Activated CD8-positive, alpha-beta memory T cell treated with anti-CD3 and anti-CD28 coated beads, Interleukin-2, amount 10 ng/mL, durations not matched to agents 7 days and 5 days (primary cell): ENCODE measurements around the gene SLC6A1. TPM values are rescaled to one million over a fixed set of nuclear protein-coding genes. Genes with fewer than 3 reads are reported as not detected.
"Not testable (repeated sequence)": the region's sequence is repeated elsewhere in the genome, so short reads cannot be mapped to it uniquely, and the experiment has no call there.

Source experiments
- ATAC-seq: fragments of 150-1000 bp; cut with Tn5 transposase; one replicate; pipeline ENCODE4 v1.10.0; 2021; ENCODE audit warnings: moderate library complexity
- CTCF ChIA-PET: fragments of 350-600 bp; sonication (Branson Sonifier 250); formaldehyde crosslinking; loops from one replicate; lab custom pipeline; 2021; ENCODE audit warnings: antibody characterized with exemption; lab: Charles Lee
- DNase-seq: peaks from one replicate; pipeline ENCODE4 v3.0.0-alpha.2; 2020
- H3K27ac Mint-ChIP-seq: one replicate; pipeline ENCODE4 v1.8.0; 2021; ENCODE audit warnings: mild to moderate bottlenecking, mixed read lengths
- H3K27me3 Mint-ChIP-seq: one replicate; pipeline ENCODE4 v1.8.0; 2021; ENCODE audit warnings: mixed read lengths
- H3K36me3 Mint-ChIP-seq: one replicate; pipeline ENCODE4 v1.8.0; 2021; ENCODE audit warnings: mild to moderate bottlenecking, mixed read lengths
- H3K4me1 Mint-ChIP-seq: one replicate; pipeline ENCODE4 v1.8.0; 2021; ENCODE audit warnings: mixed read lengths
- H3K4me3 Mint-ChIP-seq: one replicate; pipeline ENCODE4 v1.8.0; 2021; ENCODE audit warnings: mild to moderate bottlenecking, moderate library complexity, mixed read lengths
- H3K9me3 Mint-ChIP-seq: one replicate; pipeline ENCODE4 v1.8.0; 2022; ENCODE audit warnings: low read depth, mixed read lengths
- total RNA-seq, 2 experiments: library from RNA; stranded (reverse); gene quantifications; one replicate each; pipeline ENCODE4 v1.2.3, GENCODE V29; 2021

SLC6A1 gene
- total RNA-seq, 2 experiments from 2014 or later, result not detected

GRCh38 chr3:11056531-11057050, 64.0 kb downstream of the SLC6A1 start:
- H3K27me3 Mint-ChIP-seq, result peaks cover 14% of the 10 kb centered on the region
- ATAC-seq (no peak), DNase-seq (no peak)
- CTCF ChIA-PET, result no interaction called here
- H3K27ac Mint-ChIP-seq, result no peak overlapping the region
- H3K4me1 Mint-ChIP-seq, result peaks cover 2% of the 10 kb centered on the region
- no peaks in the 10 kb centered on the region for H3K9me3 Mint-ChIP-seq
- no peak overlapping the region for H3K4me3 Mint-ChIP-seq
- no peaks in the 10 kb centered on the region for H3K36me3 Mint-ChIP-seq

GRCh38 chr3:11057655-11058054, 65.1 kb downstream of the SLC6A1 start:
- Mint-ChIP-seq H3K27me3 (peaks cover 14% of the 10 kb centered on the region), H3K36me3 (no peaks in the 10 kb centered on the region), H3K27ac (no peak overlapping the region), H3K4me1 (peaks cover 2% of the 10 kb centered on the region), H3K9me3 (no peaks in the 10 kb centered on the region), H3K4me3 (no peak overlapping the region)
- DNase-seq (no peak), ATAC-seq (no peak)
- CTCF ChIA-PET, result no interaction called here

- H3K36me3 Mint-ChIP-seq, result no peaks in the 10 kb centered on the region
- CTCF ChIA-PET, result interaction anchor here (1.2 to 3.1 kb wide), 9 partner anchors 13 to 278 kb away, joined by 3 to 22 read pairs (median 5); no protein-coding TSS in a partner anchor
- H3K9me3 Mint-ChIP-seq, result no peaks in the 10 kb centered on the region
- DNase-seq (peak; percentile 45), ATAC-seq (peak; percentile 72)
- H3K27ac Mint-ChIP-seq, result no peak overlapping the region
- H3K4me1 Mint-ChIP-seq, result peaks cover 2% of the 10 kb centered on the region
- H3K4me3 Mint-ChIP-seq, result no peak overlapping the region
- H3K27me3 Mint-ChIP-seq, result peaks cover 7% of the 10 kb centered on the region
These were observed 66.7 kb downstream of the SLC6A1 start for GRCh38 chr3:11059090-11059798.

GRCh38 chr3:11059799-11060115, 67.2 kb downstream of the SLC6A1 start:
- peaks cover 7% of the 10 kb centered on the region for H3K27me3 Mint-ChIP-seq
- no peak for ATAC-seq

GRCh38 chr3:11060500-11061251, 68.1 kb downstream of the SLC6A1 start:
- H3K4me3 Mint-ChIP-seq, result no peak overlapping the region
- CTCF ChIA-PET, result interaction anchor here (0.5 to 3.1 kb wide), 29 partner anchors 9 to 296 kb away, joined by 3 to 22 read pairs (median 3); partner anchors contain the start of gene ATG7
- peak; percentile 46 for DNase-seq
- peaks cover 7% of the 10 kb centered on the region for H3K27me3 Mint-ChIP-seq
- no peaks in the 10 kb centered on the region for H3K9me3 Mint-ChIP-seq
- H3K27ac Mint-ChIP-seq, result no peak overlapping the region
- peaks cover 2% of the 10 kb centered on the region for H3K4me1 Mint-ChIP-seq
- no peaks in the 10 kb centered on the region for H3K36me3 Mint-ChIP-seq
- peak; percentile 77 for ATAC-seq

More at GRCh38 chr3:11059799-11060115, 67.2 kb downstream of the SLC6A1 start:
- Mint-ChIP-seq H3K9me3 (no peaks in the 10 kb centered on the region), H3K4me1 (peaks cover 2% of the 10 kb centered on the region), H3K4me3 (no peak overlapping the region), H3K27ac (no peak overlapping the region), H3K36me3 (no peaks in the 10 kb centered on the region)
- no peak for DNase-seq
- CTCF ChIA-PET, result interaction anchor here (0.6 to 3.1 kb wide), 21 partner anchors 11 to 277 kb away, joined by 3 to 22 read pairs (median 3); partner anchors contain the start of gene ATG7

- not testable (repeated sequence) for ATAC-seq, H3K27ac Mint-ChIP-seq, H3K4me1 Mint-ChIP-seq, H3K9me3 Mint-ChIP-seq, H3K36me3 Mint-ChIP-seq, H3K4me3 Mint-ChIP-seq, H3K27me3 Mint-ChIP-seq, DNase-seq
- CTCF ChIA-PET, result interaction anchor here (0.8 to 3.1 kb wide), 12 partner anchors 9 to 275 kb away, joined by 3 to 22 read pairs (median 5); no protein-coding TSS in a partner anchor
These were observed 68.8 kb downstream of the SLC6A1 start for GRCh38 chr3:11061268-11061871.

- H3K36me3 Mint-ChIP-seq, result no peaks in the 10 kb centered on the region
- H3K9me3 Mint-ChIP-seq, result no peaks in the 10 kb centered on the region
- CTCF ChIA-PET, result no interaction called here
- DNase-seq (no peak), ATAC-seq (no peak)
- H3K27me3 Mint-ChIP-seq, result peaks cover 7% of the 10 kb centered on the region
- H3K4me1 Mint-ChIP-seq, result peaks cover 2% of the 10 kb centered on the region
- no peak overlapping the region for H3K27ac Mint-ChIP-seq
- no peak overlapping the region for H3K4me3 Mint-ChIP-seq
These were observed 70.2 kb downstream of the SLC6A1 start for GRCh38 chr3:11062704-11063103.

GRCh38 chr3:11071096-11071755, 78.7 kb downstream of the SLC6A1 start:
- H3K4me1 Mint-ChIP-seq, result no peaks in the 10 kb centered on the region
- ATAC-seq (no peak), DNase-seq (no peak)
- H3K27me3 Mint-ChIP-seq, result peaks cover 15% of the 10 kb centered on the region
- no peak overlapping the region for H3K4me3 Mint-ChIP-seq
- no peaks in the 10 kb centered on the region for H3K9me3 Mint-ChIP-seq
- H3K27ac Mint-ChIP-seq, result no peak overlapping the region
- no peaks in the 10 kb centered on the region for H3K36me3 Mint-ChIP-seq
- CTCF ChIA-PET, result interaction anchor here (1.1 kb wide), 2 partner anchors 11 to 313 kb away, joined by 3 read pairs; no protein-coding TSS in a partner anchor

- peaks cover 15% of the 10 kb centered on the region for H3K27me3 Mint-ChIP-seq
- H3K4me3 Mint-ChIP-seq, result no peak overlapping the region
- H3K9me3 Mint-ChIP-seq, result no peaks in the 10 kb centered on the region
- CTCF ChIA-PET, result interaction anchor here (1.6 kb wide), 1 partner anchor 12 kb away, joined by 6 read pairs; no protein-coding TSS in a partner anchor
- no peak for ATAC-seq
- DNase-seq, result no peak
- H3K36me3 Mint-ChIP-seq, result no peaks in the 10 kb centered on the region
- no peaks in the 10 kb centered on the region for H3K4me1 Mint-ChIP-seq
- H3K27ac Mint-ChIP-seq, result no peak overlapping the region
These were observed 80.1 kb downstream of the SLC6A1 start for GRCh38 chr3:11072631-11073030.

GRCh38 chr3:11074011-11074410, 81.5 kb downstream of the SLC6A1 start:
- no peak for ATAC-seq
- H3K27me3 Mint-ChIP-seq, result peaks cover 16% of the 10 kb centered on the region
- no peaks in the 10 kb centered on the region for H3K4me1 Mint-ChIP-seq
- no peak for DNase-seq
- no peak overlapping the region for H3K27ac Mint-ChIP-seq
- CTCF ChIA-PET, result no interaction called here
- H3K4me3 Mint-ChIP-seq, result no peak overlapping the region
- no peaks in the 10 kb centered on the region for H3K36me3 Mint-ChIP-seq
- H3K9me3 Mint-ChIP-seq, result no peaks in the 10 kb centered on the region

GRCh38 chr3:11074451-11074850, 81.9 kb downstream of the SLC6A1 start:
- CTCF ChIA-PET, result no interaction called here

GRCh38 chr3:11075122-11075521, 82.6 kb downstream of the SLC6A1 start:
- peaks cover 16% of the 10 kb centered on the region for H3K27me3 Mint-ChIP-seq
- CTCF ChIA-PET, result interaction anchor here (0.6 kb wide), 1 partner anchor 1604 kb away, joined by 3 read pairs; no protein-coding TSS in a partner anchor

More at GRCh38 chr3:11074451-11074850, 81.9 kb downstream of the SLC6A1 start:
- Mint-ChIP-seq H3K27ac (no peak overlapping the region), H3K4me3 (no peak overlapping the region), H3K4me1 (no peaks in the 10 kb centered on the region), H3K36me3 (no peaks in the 10 kb centered on the region), H3K9me3 (no peaks in the 10 kb centered on the region), H3K27me3 (peaks cover 16% of the 10 kb centered on the region)
- ATAC-seq (no peak), DNase-seq (no peak)

More at GRCh38 chr3:11075122-11075521, 82.6 kb downstream of the SLC6A1 start:
- not testable (repeated sequence) for ATAC-seq, H3K4me1 Mint-ChIP-seq, H3K27ac Mint-ChIP-seq, H3K4me3 Mint-ChIP-seq, DNase-seq, H3K9me3 Mint-ChIP-seq, H3K36me3 Mint-ChIP-seq
